Fibroblast of villous mesenchyme (primary cell): Measurements from ENCODE around the gene TNKS2. TPM values are rescaled to one million over a fixed set of nuclear protein-coding genes. Genes with fewer than 3 reads are reported as not detected.

ENCODE experiments used
- DNase-seq: peaks from one replicate; pipeline ENCODE4 v3.0.0-alpha.2; 2010; ENCODE audit warnings: low read depth
- H3K4me3 ChIP-seq: 2 replicates; pipeline ENCODE4 v1.5.1; 2011; ENCODE audit warnings: low read depth, mild to moderate bottlenecking, low read length
- total RNA-seq: library from RNA; depleted of rRNA; stranded (reverse); fragments of >200 nt; gene quantifications from 2 replicates; pipeline ENCODE4 v1.2.3, GENCODE V29; 2012
- TF ChIP-seq, protein P1 (sequence below): IDR thresholded peaks from 2 replicates; pipeline ENCODE4 v1.5.1; 2012; ENCODE audit warnings: low read depth, mild to moderate bottlenecking, low read length; ENCODE audit not compliant: insufficient read depth

TNKS2 gene
- total RNA-seq, 1 donor, result 57.4 TPM

GRCh38 chr10:91864099-91864498 lies 65.9 kb downstream of the TNKS2 start:
- TF ChIP-seq, protein P1, sequence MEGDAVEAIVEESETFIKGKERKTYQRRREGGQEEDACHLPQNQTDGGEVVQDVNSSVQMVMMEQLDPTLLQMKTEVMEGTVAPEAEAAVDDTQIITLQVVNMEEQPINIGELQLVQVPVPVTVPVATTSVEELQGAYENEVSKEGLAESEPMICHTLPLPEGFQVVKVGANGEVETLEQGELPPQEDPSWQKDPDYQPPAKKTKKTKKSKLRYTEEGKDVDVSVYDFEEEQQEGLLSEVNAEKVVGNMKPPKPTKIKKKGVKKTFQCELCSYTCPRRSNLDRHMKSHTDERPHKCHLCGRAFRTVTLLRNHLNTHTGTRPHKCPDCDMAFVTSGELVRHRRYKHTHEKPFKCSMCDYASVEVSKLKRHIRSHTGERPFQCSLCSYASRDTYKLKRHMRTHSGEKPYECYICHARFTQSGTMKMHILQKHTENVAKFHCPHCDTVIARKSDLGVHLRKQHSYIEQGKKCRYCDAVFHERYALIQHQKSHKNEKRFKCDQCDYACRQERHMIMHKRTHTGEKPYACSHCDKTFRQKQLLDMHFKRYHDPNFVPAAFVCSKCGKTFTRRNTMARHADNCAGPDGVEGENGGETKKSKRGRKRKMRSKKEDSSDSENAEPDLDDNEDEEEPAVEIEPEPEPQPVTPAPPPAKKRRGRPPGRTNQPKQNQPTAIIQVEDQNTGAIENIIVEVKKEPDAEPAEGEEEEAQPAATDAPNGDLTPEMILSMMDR, result no peak
- no peak for DNase-seq

GRCh38 chr10:91864744-91865143 lies 66.5 kb downstream of the TNKS2 start:
- TF ChIP-seq, protein P1, result no peak
- DNase-seq, result peak; percentile 52
- H3K4me3 ChIP-seq, result no peak overlapping the region

More at GRCh38 chr10:91864099-91864498, 65.9 kb downstream of the TNKS2 start:
- H3K4me3 ChIP-seq, result no peak overlapping the region

DNA sequence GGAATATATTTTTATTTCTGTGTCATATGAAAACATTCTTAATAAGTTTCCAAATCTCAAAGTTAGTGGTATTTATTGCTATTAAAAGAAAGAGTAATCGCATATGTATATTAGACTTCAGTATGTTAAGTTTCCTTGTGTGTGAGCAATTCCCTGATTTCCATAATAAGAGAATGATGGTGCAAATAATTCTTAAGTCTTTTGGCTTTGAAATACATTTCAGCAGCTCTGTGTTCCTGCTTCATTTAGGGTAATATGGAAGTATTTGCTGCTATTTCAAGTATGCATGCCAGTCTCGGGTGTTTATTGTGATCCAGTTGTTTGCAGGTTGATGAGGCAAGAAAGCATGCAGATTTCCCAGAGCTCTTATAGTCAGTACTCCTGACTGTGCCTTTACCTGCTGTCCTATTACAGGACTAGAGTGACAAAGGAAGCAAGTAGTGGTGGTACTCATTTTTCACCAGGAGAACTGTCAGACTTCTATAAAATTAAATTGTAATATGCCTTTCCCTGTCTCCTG lies 67.4 kb downstream of the TNKS2 start:
- TF ChIP-seq, protein P1, result no peak
- H3K4me3 ChIP-seq, result no peak overlapping the region
- DNase-seq, result no peak

- H3K4me3 ChIP-seq, result no peak overlapping the region
- no peak for DNase-seq
- TF ChIP-seq, protein P1, result no peak
These were observed 76.9 kb downstream of the TNKS2 start for GRCh38 chr10:91875156-91875555.

DNA sequence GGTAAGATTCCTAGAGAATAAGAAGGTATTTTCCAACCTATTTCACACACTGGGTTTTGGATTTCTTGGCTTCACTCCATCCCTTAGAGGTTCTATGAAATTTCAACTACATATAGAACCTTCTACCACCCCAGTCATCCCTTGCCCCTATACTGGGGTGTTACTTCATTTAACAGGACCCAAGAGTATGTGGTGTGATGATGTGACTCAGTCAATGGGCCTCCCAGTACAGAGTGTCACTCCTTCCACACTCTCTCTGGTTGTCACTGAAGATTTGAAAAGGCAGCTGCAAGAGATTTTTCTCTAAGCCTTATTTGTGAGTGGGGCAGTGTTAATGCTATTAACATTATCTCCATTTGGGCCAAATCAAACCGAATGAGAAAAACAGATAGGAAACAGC lies 77.6 kb downstream of the TNKS2 start:
- no peak for DNase-seq
- no peak overlapping the region for H3K4me3 ChIP-seq
- TF ChIP-seq, protein P1, result no peak

GRCh38 chr10:91879515-91880170 lies 81.4 kb downstream of the TNKS2 start:
- DNase-seq, result no peak
- H3K4me3 ChIP-seq, result no peak overlapping the region
- TF ChIP-seq, protein P1, result no peak

DNA sequence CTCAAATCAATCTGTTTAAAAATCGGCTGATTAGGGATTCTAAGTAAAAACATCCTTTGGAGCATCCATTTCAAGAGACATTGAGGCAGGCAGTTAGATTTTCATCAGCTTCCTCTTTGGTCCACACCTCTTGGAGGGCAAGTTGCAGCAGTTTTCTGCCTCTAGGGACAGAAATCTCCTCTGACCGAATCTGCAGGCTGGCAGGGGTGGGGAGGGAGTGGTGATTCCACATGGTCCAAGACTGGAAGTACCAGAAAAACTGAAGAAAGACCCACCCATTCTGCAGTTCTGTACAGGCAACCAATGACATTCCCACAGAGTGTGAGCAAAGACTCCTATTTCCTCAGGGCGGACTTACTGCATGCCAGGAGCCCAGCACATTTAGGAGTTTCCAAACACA lies 82.1 kb downstream of the TNKS2 start:
- TF ChIP-seq, protein P1, result no peak
- DNase-seq, result no peak

More for the DNA sequence above, 82.1 kb downstream of the TNKS2 start:
- no peak overlapping the region for H3K4me3 ChIP-seq
